HG03175 (cell line): ENCODE results near the gene OTOA.
A peak's percentile ranks its signal among the peaks of the same experiment; 100 is the strongest.
"Not testable (repeated sequence)": the region's sequence is repeated elsewhere in the genome, so short reads cannot be mapped to it uniquely, and the experiment has no call there.

ENCODE experiments used
- ATAC-seq: cut with Tn5 transposase; IDR thresholded peaks from one replicate; pipeline ENCODE4 v1.9.1; 2021; ENCODE audit warnings: mild to moderate bottlenecking, moderate library complexity; ENCODE audit not compliant: unreplicated experiment

Gene OTOA

GRCh38 chr16:21714369-21714618 is 50.5 kb downstream of the OTOA start:
- not testable (repeated sequence) for ATAC-seq

GRCh38 chr16:21717608-21718007 is 53.8 kb downstream of the OTOA start:
- ATAC-seq = no peak

GRCh38 chr16:21719283-21719682 is 55.5 kb downstream of the OTOA start:
- ATAC-seq = no peak

- ATAC-seq = no peak
Measured at GRCh38 chr16:21720533-21720932, 56.8 kb downstream of the OTOA start.

GRCh38 chr16:21722771-21723455 is 59.1 kb downstream of the OTOA start:
- ATAC-seq = no peak

GRCh38 chr16:21723532-21723931 is 59.8 kb downstream of the OTOA start:
- ATAC-seq = no peak

GRCh38 chr16:21727344-21727743 is 63.6 kb downstream of the OTOA start:
- ATAC-seq = no peak

GRCh38 chr16:21731233-21731632 is 67.5 kb downstream of the OTOA start:
- not testable (repeated sequence) for ATAC-seq

- ATAC-seq = not testable (repeated sequence)
Measured at GRCh38 chr16:21740637-21741036, 76.9 kb downstream of the OTOA start.

GRCh38 chr16:21756192-21757079 is 92.7 kb downstream of the OTOA start:
- ATAC-seq = peak; percentile 14

GRCh38 chr16:21757080-21757671 is 93.4 kb downstream of the OTOA start:
- ATAC-seq = peak; percentile 67

- not testable (repeated sequence) for ATAC-seq
Measured at GRCh38 chr16:21768280-21768679, 104.5 kb downstream of the OTOA start.

- not testable (repeated sequence) for ATAC-seq
Measured at GRCh38 chr16:21768810-21769209, 105.0 kb downstream of the OTOA start.

- not testable (repeated sequence) for ATAC-seq
Measured at GRCh38 chr16:21769284-21769683, 105.5 kb downstream of the OTOA start.

GRCh38 chr16:21770584-21770983 is 106.8 kb downstream of the OTOA start:
- ATAC-seq = not testable (repeated sequence)

GRCh38 chr16:21772547-21773206 is 108.9 kb downstream of the OTOA start:
- ATAC-seq = not testable (repeated sequence)

GRCh38 chr16:21773207-21773553 is 109.4 kb downstream of the OTOA start:
- ATAC-seq = not testable (repeated sequence)

GRCh38 chr16:21780525-21780924 is 116.8 kb downstream of the OTOA start:
- not testable (repeated sequence) for ATAC-seq

GRCh38 chr16:21790506-21790905 is 126.7 kb downstream of the OTOA start:
- not testable (repeated sequence) for ATAC-seq

- not testable (repeated sequence) for ATAC-seq
Measured at GRCh38 chr16:21793310-21793709, 129.5 kb downstream of the OTOA start.

- not testable (repeated sequence) for ATAC-seq
Measured at GRCh38 chr16:21798601-21799000, 134.8 kb downstream of the OTOA start.
